Measurements from ENCODE around the gene ETV1.
"Not testable (repeated sequence)": the region's sequence is repeated elsewhere in the genome, so short reads cannot be mapped to it uniquely, and the experiment has no call there.

ETV1 gene

DNA sequence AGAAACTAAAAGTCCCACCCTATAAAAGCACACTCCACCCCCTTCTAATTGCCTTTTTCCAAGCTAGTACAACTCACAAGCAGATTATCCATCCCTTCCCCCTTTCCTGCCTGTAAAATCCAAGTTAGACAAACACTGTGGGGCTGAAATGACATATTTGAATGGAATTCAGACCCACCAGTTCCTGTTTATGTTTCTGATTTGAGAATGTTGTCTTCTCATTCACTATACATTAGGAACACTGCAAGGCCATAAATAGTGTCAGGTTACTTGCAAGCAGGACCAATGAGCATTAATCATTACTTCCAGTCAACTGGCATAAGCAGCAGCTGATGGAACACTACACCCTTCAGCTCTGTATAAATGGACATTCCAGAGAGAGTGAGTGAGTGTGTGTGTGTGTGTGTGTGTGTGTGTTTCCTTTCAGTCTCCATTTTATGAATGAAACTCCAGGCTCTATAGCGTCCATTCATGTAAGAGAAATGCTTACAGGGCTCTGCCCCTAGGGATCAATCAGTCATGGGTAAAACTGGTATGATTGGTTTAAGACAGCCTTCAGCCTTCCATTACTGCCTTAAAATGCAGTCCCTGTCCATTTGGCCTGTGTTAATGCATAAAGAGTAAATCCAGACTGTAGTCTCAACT is 69.3 kb downstream of the ETV1 start:
- Histone ChIP-seq H3K9ac (ENCODE audit: low read length) (no peak overlapping the region), H3K36me3 (replicated peaks; ENCODE audit: insufficient read depth, low read length) (no peaks in the 10 kb centered on the region), H3K9me3 (replicated peaks; ENCODE audit: insufficient read depth, low read length) (no peaks in the 10 kb centered on the region), H3F3A (ENCODE audit: insufficient read depth, low read length) (no peaks in the 10 kb centered on the region), H3K27ac (ENCODE audit: low read length) (no peak overlapping the region), H2AFZ (ENCODE audit: low read length) (no peak overlapping the region), H3K4me2 (ENCODE audit: low read depth, low read length) (no peak overlapping the region), H3K4me3 (ENCODE audit: low read length) (no peak overlapping the region), H3K27me3 (replicated peaks; ENCODE audit: insufficient read depth, low read length) (no peaks in the 10 kb centered on the region), H3K79me2 (ENCODE audit: low read length) (no peaks in the 10 kb centered on the region), H4K20me1 (ENCODE audit: insufficient read depth, low read length) (no peaks in the 10 kb centered on the region), H3K4me1 (ENCODE audit: low read length) (no peaks in the 10 kb centered on the region), H3K9me2 (replicated peaks; ENCODE audit: insufficient read depth, low read length) (no peaks in the 10 kb centered on the region)
- TF ChIP-seq EZH2 (optimal IDR thresholded peaks at IDR 0.05; ENCODE audit: low read depth, low read length) (no peak), EZH2phosphoT487 (IDR thresholded peaks at IDR 0.05; ENCODE audit: low read length) (no peak), CTCF (IDR thresholded peaks at IDR 0.05; ENCODE audit: low read length) (no peak)
- no peak for DNase-seq

DNA sequence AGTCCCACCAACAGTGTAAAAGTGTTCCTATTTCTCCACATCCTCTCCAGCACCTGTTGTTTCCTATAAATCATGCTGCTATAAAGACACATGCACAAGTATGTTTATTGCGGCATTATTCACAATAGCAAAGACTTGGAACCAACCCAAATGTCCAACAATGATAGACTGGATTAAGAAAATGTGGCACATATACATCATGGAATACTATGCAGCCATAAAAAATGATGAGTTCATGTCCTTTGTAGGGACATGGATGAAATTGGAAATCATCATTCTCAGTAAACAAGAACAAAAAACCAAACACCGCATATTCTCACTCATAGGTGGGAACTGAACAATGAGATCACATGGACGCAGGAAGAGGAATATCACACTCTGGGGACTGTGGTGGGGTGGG is 71.1 kb downstream of the ETV1 start:
- not testable (repeated sequence) for H3K4me3 ChIP-seq (ENCODE audit: low read length); H3K9me3 ChIP-seq (replicated peaks; ENCODE audit: insufficient read depth, low read length); H3K4me2 ChIP-seq (ENCODE audit: low read depth, low read length); H3K79me2 ChIP-seq (ENCODE audit: low read length); H3K9me2 ChIP-seq (replicated peaks; ENCODE audit: insufficient read depth, low read length); H3K27me3 ChIP-seq (replicated peaks; ENCODE audit: insufficient read depth, low read length); H3F3A ChIP-seq (ENCODE audit: insufficient read depth, low read length); H3K9ac ChIP-seq (ENCODE audit: low read length); H2AFZ ChIP-seq (ENCODE audit: low read length); H3K4me1 ChIP-seq (ENCODE audit: low read length); H3K27ac ChIP-seq (ENCODE audit: low read length); H4K20me1 ChIP-seq (ENCODE audit: insufficient read depth, low read length); DNase-seq; H3K36me3 ChIP-seq (replicated peaks; ENCODE audit: insufficient read depth, low read length)

GRCh38 chr7:13917103-13917502 is 72.4 kb downstream of the ETV1 start:
- not testable (repeated sequence) for H3K9ac ChIP-seq (ENCODE audit: low read length); H3K79me2 ChIP-seq (ENCODE audit: low read length); H3K9me3 ChIP-seq (replicated peaks; ENCODE audit: insufficient read depth, low read length); H3K4me2 ChIP-seq (ENCODE audit: low read depth, low read length); DNase-seq; H3K4me3 ChIP-seq (ENCODE audit: low read length); H3K36me3 ChIP-seq (replicated peaks; ENCODE audit: insufficient read depth, low read length); H3K9me2 ChIP-seq (replicated peaks; ENCODE audit: insufficient read depth, low read length); H3K4me1 ChIP-seq (ENCODE audit: low read length); H3K27me3 ChIP-seq (replicated peaks; ENCODE audit: insufficient read depth, low read length); H2AFZ ChIP-seq (ENCODE audit: low read length); H4K20me1 ChIP-seq (ENCODE audit: insufficient read depth, low read length); H3F3A ChIP-seq (ENCODE audit: insufficient read depth, low read length); H3K27ac ChIP-seq (ENCODE audit: low read length)

DNA sequence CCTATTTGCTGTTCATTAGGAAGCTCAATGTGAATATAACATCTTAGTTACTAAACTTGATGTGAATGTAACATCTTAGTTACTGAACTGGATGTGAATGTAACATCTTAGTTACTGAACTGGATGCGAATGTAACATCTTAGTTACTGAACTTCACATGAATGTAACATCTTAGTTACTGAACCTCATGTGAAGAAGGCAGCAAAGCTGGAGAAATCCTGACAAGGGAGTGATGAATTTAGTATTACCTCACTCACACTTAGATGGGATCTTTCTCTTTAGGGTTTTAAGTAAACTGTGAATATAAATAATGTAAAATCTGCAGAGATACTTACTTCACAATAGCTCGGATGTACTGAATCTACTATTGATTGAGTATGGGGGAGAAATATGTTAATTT is 73.6 kb downstream of the ETV1 start:
- Histone ChIP-seq H3K9me2 (replicated peaks; ENCODE audit: insufficient read depth, low read length) (no peaks in the 10 kb centered on the region), H3K4me2 (ENCODE audit: low read depth, low read length) (no peak overlapping the region)
- TF ChIP-seq EZH2phosphoT487 (IDR thresholded peaks at IDR 0.05; ENCODE audit: low read length) = no peak
- TF ChIP-seq EZH2 (optimal IDR thresholded peaks at IDR 0.05; ENCODE audit: low read depth, low read length) = no peak
- TF ChIP-seq CTCF (IDR thresholded peaks at IDR 0.05; ENCODE audit: low read length) = no peak

More for the DNA sequence above, 73.6 kb downstream of the ETV1 start:
- no peak overlapping the region for H2AFZ ChIP-seq (ENCODE audit: low read length)
- DNase-seq = no peak
- H3K9ac ChIP-seq (ENCODE audit: low read length) = no peak overlapping the region
- H3K27me3 ChIP-seq (replicated peaks; ENCODE audit: insufficient read depth, low read length) = no peaks in the 10 kb centered on the region
- H3K36me3 ChIP-seq (replicated peaks; ENCODE audit: insufficient read depth, low read length) = no peaks in the 10 kb centered on the region
- no peaks in the 10 kb centered on the region for H3K4me1 ChIP-seq (ENCODE audit: low read length)
- no peaks in the 10 kb centered on the region for H3K79me2 ChIP-seq (ENCODE audit: low read length)
- no peaks in the 10 kb centered on the region for H3K9me3 ChIP-seq (replicated peaks; ENCODE audit: insufficient read depth, low read length)
- H3K4me3 ChIP-seq (ENCODE audit: low read length) = no peak overlapping the region
- H3F3A ChIP-seq (ENCODE audit: insufficient read depth, low read length) = no peaks in the 10 kb centered on the region
- H4K20me1 ChIP-seq (ENCODE audit: insufficient read depth, low read length) = no peaks in the 10 kb centered on the region
- no peak overlapping the region for H3K27ac ChIP-seq (ENCODE audit: low read length)

All from MM.1S (cell line).